Measurements from ENCODE around the gene NOSIP.
A peak's percentile ranks its signal among the peaks of the same experiment; 100 is the strongest.

NOSIP gene

GRCh38 chr19:49542446-49542845, 37.9 kb downstream of the NOSIP start:
- DNase-seq, result no peak

- no peak for DNase-seq
Observed at GRCh38 chr19:49541914-49542313, 38.4 kb downstream of the NOSIP start.

- DNase-seq, result no peak
Observed at GRCh38 chr19:49539192-49539952, 41.0 kb downstream of the NOSIP start.

GRCh38 chr19:49538643-49539042, 41.7 kb downstream of the NOSIP start:
- DNase-seq, result no peak

- no peak for DNase-seq
Observed at GRCh38 chr19:49536921-49537462, 43.4 kb downstream of the NOSIP start.

- DNase-seq, result no peak
Observed at GRCh38 chr19:49534632-49535385, 45.5 kb downstream of the NOSIP start.

GRCh38 chr19:49533551-49534488, 46.5 kb downstream of the NOSIP start:
- DNase-seq, result peak; percentile 37 to 86

GRCh38 chr19:49530708-49531107, 49.6 kb downstream of the NOSIP start:
- no peak for DNase-seq

GRCh38 chr19:49528211-49528771, 52.1 kb downstream of the NOSIP start:
- no peak for DNase-seq

- DNase-seq, result no peak
Observed at GRCh38 chr19:49524812-49525455, 55.4 kb downstream of the NOSIP start.

- no peak for DNase-seq
Observed at GRCh38 chr19:49520705-49521319, 59.5 kb downstream of the NOSIP start.

GRCh38 chr19:49518033-49518432, 62.3 kb downstream of the NOSIP start:
- no peak for DNase-seq

GRCh38 chr19:49515767-49516166, 64.6 kb downstream of the NOSIP start:
- no peak for DNase-seq

GRCh38 chr19:49514151-49514550, 66.2 kb downstream of the NOSIP start:
- DNase-seq, result peak in 1 of 2 experiments; percentile 54

- peak in 1 of 2 experiments; percentile 58 for DNase-seq
Observed at GRCh38 chr19:49513746-49514118, 66.6 kb downstream of the NOSIP start.

- peak; percentile 39 to 77 for DNase-seq
Observed at GRCh38 chr19:49512970-49513745, 67.2 kb downstream of the NOSIP start.

- DNase-seq, result no peak
Observed at GRCh38 chr19:49507803-49508494, 72.4 kb downstream of the NOSIP start.

- DNase-seq, result peak in 1 of 2 experiments; percentile 81
Observed at GRCh38 chr19:49506575-49507105, 73.7 kb downstream of the NOSIP start.
